Effector CD8-positive, alpha-beta T cell (primary cell): ENCODE results near the gene HMHB1.

Experiments
- DNase-seq: peaks from one replicate; lab custom pipeline; 2025; lab: John Stamatoyannopoulos, UW
- total RNA-seq, 4 experiments: gene quantifications; one replicate each; lab custom pipeline; 2026; lab: John Stamatoyannopoulos, UW

Gene HMHB1
- 0 reads per million in 4 experiments for total RNA-seq

GRCh38 chr5:143812085-143812705, at the start of gene HMHB1:
HMHB1 (plus strand) TSS chr5:143812161.
- DNase-seq, result no peak

- no peak for DNase-seq
Measured at GRCh38 chr5:143762636-143763220, 49.2 kb upstream of the HMHB1 start.

DNA sequence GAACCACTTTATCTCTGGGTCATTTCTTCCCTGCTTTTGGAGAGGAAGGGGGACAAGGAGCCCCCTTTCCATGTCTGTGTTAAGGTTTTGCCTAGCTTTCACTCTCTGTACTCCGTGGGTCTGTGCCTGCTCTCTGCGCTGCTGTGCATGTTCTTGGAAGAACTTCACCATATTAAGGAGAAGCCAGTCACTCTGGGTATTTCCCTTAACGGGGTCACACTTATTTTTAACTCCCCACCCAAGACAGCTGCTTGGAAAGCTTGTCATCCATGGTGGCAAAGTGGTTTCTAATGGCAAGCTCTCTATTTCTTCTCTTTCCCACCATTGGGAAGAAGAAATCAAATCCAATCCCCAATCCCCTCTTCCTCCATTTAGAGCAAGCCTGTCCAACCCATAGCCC, 44.8 kb upstream of the HMHB1 start:
- no peak for DNase-seq

GRCh38 chr5:143769026-143769786, 42.8 kb upstream of the HMHB1 start:
- DNase-seq, result no peak

DNA sequence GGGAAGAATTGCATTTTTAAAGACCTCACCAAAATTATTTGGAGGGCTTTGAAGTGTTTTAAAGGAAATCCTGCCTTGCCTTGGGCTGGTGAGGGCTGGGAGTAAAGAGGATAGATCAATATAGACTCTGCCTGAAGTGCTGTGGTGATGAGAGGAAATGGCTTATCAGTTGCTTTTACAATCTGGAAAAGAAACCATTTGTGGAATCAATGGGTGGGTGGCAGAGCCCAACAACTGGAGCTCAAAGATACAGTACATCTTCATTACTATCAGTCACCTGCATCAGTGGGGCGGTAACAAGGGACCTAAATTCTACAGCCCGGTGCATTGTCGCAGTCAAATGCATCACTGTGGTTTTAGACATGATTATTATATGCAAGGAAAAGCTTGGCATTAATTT, 41.5 kb upstream of the HMHB1 start:
- DNase-seq, result no peak

- no peak for DNase-seq
Measured at GRCh38 chr5:143771189-143771588, 40.8 kb upstream of the HMHB1 start.

DNA sequence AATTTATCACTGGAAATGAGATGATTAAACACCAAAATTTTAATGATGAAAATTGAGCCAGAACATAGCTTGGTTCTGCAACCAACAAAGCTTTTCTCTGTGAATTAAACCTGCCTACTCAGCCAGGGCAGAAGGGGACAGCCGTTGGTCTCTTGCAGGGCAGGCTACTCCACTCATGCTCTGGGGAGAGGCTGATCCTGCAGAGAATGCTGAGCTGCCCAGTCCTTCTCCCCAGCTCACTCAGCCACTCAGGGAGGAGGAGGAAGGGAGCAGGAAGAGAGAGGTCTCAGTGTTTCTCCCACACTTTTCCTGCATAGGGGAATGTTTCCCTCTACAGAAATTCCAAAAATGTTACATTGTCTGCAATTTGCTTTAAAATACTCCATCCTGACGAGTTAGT, 40.4 kb upstream of the HMHB1 start:
- DNase-seq, result no peak

GRCh38 chr5:143772621-143773020, 39.3 kb upstream of the HMHB1 start:
- no peak for DNase-seq

DNA sequence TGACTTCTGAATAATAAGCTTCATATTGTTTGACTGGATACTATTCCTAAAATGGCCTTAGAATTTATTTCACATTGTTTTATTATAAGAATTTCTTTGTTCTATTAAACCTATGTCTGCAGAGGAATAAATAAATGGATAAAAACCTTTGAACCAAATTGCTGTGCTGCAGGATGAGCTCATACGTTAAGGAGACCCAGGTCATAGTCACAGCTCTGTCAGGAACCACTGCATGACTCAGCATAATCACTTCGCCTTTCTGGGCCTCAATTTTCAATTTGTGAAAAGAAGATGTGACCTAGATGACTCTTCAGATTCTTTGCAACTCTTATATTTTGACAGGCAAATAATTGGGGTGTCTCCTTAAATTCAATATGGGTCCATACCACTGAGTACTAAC, 36.7 kb upstream of the HMHB1 start:
- DNase-seq, result no peak

DNA sequence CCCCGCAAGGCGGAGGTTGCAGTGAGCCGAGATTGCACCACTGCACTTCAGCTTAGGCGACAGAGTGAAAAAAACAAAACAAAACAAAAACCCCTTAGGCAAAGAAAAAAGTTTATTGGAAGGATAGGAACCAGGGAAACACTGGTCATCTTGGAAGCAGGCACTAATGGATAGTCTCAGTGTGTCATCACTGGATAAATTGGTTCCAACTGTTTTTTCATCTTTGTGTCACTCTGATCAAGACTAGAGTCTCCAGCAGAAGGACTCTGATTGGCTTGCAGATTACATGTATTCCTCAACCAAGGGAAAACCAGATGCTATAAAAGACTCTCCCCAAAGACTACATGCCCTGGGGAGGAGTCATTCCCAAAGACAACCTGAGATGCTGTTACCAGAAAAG, 35.0 kb upstream of the HMHB1 start:
- DNase-seq, result no peak

- no peak for DNase-seq
Measured at GRCh38 chr5:143779506-143779905, 32.5 kb upstream of the HMHB1 start.

DNA sequence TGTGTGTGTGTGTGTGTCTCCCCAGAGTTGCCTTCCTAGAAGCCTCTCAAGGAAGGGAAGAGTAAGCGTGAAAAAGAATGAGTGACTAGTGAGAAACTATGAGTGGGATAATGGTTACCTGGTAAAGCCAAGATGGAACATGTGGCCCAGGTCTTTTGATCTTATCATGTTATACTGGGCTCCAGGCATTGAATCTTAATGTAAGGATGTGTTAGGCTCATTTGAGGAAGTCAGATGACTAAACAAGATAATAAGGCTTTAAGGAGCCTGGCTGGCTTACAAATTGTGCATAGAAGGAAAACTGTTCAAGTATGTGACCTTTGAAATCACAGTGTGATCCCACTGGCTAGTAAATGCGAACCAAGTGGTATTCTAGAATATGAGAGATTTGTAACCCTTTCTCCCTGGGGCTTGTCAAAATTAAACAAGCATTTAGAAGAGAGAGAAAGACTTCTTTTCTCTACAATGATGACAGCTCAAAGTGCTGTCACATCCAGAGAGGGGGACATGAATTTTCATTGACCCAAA, 29.9 kb upstream of the HMHB1 start:
- DNase-seq, result no peak

- DNase-seq, result no peak
Measured at GRCh38 chr5:143782588-143783386, 29.2 kb upstream of the HMHB1 start.

DNA sequence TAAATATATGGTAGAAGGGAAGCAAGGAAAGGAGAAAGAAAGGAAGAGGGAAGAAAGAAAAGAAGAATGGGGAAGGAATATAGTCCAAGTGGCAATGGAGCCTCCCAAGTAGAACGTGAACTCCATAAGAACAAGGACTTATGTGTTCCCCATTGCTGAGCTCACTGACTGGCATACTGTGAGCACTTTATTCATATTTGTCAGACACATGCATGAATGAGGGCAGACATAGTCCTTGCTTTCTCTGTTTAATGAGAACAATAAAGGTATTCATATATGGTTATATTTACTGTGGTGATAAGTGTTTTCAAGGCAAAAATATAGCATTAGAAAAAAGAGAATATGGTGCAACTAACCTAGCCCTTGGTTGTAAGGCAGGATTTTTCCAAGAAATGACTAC, 23.6 kb upstream of the HMHB1 start:
- DNase-seq, result no peak

- no peak for DNase-seq
Measured at GRCh38 chr5:143790457-143791112, 21.4 kb upstream of the HMHB1 start.

DNA sequence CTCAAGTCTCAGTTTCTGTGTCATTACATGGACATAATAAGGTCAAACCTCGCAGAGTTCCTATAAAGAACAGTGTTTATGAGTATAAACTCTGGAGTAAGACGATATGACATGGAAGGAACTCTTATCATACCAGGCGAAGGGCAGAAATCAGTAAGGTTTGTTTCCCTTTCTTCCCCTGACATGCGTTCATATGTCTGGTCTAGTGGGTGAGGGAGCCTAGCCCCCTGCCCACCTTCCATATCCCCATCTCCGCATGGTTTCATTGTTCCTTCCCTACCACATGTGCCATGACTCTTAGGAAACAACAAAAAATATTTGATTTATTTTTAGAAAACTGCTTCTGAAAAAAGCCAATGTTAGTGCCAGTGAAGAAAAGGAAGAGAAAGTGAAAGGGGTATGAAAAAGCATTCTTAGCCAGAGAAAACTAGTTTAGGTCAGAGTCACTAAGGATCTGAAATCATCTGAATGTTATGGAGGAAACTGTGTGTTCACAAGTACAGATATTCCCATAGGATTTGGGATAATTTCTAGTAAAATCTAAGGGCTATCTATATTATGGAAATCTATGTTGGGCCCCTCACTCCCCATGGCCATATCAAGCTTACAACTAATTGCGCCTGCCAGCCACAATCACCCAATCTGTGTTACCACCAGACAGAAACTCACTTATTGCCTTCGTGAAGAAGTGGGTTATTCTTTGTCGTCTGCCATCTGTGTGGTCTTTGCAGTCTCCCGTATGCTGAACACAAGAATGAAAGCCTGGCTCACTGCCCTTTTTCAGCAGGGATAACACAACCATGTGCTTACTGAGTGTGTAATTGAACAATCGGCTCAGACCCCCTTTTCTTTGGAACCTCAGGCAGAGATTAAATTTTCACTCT, 19.9 kb upstream of the HMHB1 start:
- DNase-seq, result no peak

DNA sequence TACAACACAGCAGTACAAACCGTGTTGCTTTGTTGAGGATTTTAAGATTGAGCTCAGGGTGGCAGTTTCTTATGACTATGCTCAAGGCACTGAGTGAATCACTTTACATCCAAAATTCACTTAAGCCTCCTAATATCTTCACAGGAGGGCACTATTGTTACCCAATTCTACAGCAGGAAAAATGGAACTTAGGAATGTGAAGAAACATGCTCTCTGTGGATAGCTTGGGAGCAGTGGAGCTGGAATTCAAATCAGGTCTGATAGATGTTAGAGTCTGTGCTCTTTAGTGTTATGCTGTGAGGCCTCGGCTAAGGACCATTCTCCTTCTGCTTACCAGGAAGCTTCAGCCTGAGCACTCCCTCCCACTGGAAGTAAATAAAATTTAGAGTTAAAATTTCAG, 18.7 kb upstream of the HMHB1 start:
- DNase-seq, result no peak

DNA sequence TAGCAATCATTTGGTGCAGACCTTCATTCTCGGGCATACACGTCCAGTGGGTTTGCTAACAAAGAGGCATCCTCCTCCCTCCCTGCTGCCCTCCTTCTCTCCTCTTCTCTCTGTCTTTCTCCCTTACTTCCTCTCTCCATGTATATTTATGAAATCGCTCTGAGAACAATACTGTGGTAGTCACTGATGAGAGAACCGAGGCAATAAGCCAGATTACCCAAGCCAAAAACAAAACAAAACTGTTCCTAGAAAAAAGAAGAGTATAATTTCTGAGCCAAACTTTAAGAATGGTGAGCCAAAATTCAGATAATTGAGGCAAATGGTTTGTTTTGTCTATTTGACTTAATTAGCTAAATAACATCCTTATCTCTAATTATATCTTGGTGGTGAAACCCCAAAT, 15.8 kb upstream of the HMHB1 start:
- DNase-seq, result no peak

- no peak for DNase-seq
Measured at GRCh38 chr5:143796753-143797152, 15.2 kb upstream of the HMHB1 start.

GRCh38 chr5:143800715-143801114, 11.2 kb upstream of the HMHB1 start:
- DNase-seq, result no peak
